ENCODE data around the gene GSTM3. TPM values are rescaled to one million over a fixed set of nuclear protein-coding genes. Genes with fewer than 3 reads are reported as not detected.

GSTM3 gene
- polyA plus RNA-seq, 1 donor (not counting 4 experiments of a cell fraction or from before 2014, with no cell fraction given), result 113 TPM

DNA sequence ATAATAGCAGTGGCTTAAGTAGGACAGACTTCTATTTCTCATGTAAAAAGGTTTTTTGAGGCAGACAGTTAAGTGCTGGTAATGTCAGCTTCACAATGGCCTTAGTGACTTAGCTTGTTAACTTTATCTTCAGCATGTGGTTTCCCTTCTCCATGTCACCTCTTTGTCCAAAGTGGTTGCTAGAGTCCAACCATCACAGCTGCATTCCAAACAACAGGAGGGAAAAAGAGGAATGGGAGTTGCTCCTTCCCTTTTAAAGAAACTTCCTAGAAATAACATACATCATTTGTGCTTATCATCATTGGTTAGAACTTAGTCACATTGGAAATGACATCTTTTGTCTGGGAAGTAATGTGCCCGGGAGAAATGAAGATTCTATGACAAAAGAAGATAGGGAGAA is 18.9 kb downstream of the GSTM3 start:
- no peak overlapping the region for H3K27ac ChIP-seq (ENCODE audit: control insufficient read depth, insufficient read depth, low read length)
- H2AFZ ChIP-seq (ENCODE audit: control insufficient read depth, low read length), result no peak overlapping the region
- H3K79me2 ChIP-seq (ENCODE audit: control insufficient read depth, insufficient read depth, low read length), result no peaks in the 10 kb centered on the region
- FAIRE-seq, result no peak
- no peaks in the 10 kb centered on the region for H3K27me3 ChIP-seq (ENCODE audit: control insufficient read depth, extremely low read depth, insufficient read depth, low read length)
- H4K20me1 ChIP-seq (ENCODE audit: control insufficient read depth, extremely low read depth, insufficient read depth, low read length), result no peaks in the 10 kb centered on the region
- H3K9me1 ChIP-seq (ENCODE audit: control insufficient read depth, extremely low read depth, insufficient read depth, low read length), result no peaks in the 10 kb centered on the region
- peaks cover 29% of the 10 kb centered on the region for H3K4me1 ChIP-seq (ENCODE audit: control insufficient read depth, extremely low read depth, insufficient read depth, low read length)
- dilution Hi-C loops (cut with MboI; ENCODE audit: extremely low pct_ligation_motif_present, low sequenced_read_pairs), result no loop called here
- H3K36me3 ChIP-seq (ENCODE audit: control insufficient read depth in 2 of 2, extremely low read depth in 1 of 2, insufficient read depth in 2 of 2, low read length in 2 of 2), result no peaks in the 10 kb centered on the region
- no peak overlapping the region for H3K4me2 ChIP-seq (ENCODE audit: control insufficient read depth, extremely low read depth, insufficient read depth, low read depth, low read length)
- H3K4me3 ChIP-seq (ENCODE audit: control insufficient read depth in 2 of 3, extremely low read depth in 1 of 3, insufficient read depth in 2 of 3, low read depth in 1 of 3, low read length in 3 of 3), result no peak overlapping the region
- no peak overlapping the region for H3K9ac ChIP-seq (ENCODE audit: control insufficient read depth, extremely low read depth, insufficient read depth, low read length)
- no peaks in the 10 kb centered on the region for H3K9me3 ChIP-seq (ENCODE audit: control insufficient read depth, low read depth, low read length)
- DNase-seq (ENCODE audit: low read depth, low spot score), result no peak
- TF ChIP-seq, protein P1, sequence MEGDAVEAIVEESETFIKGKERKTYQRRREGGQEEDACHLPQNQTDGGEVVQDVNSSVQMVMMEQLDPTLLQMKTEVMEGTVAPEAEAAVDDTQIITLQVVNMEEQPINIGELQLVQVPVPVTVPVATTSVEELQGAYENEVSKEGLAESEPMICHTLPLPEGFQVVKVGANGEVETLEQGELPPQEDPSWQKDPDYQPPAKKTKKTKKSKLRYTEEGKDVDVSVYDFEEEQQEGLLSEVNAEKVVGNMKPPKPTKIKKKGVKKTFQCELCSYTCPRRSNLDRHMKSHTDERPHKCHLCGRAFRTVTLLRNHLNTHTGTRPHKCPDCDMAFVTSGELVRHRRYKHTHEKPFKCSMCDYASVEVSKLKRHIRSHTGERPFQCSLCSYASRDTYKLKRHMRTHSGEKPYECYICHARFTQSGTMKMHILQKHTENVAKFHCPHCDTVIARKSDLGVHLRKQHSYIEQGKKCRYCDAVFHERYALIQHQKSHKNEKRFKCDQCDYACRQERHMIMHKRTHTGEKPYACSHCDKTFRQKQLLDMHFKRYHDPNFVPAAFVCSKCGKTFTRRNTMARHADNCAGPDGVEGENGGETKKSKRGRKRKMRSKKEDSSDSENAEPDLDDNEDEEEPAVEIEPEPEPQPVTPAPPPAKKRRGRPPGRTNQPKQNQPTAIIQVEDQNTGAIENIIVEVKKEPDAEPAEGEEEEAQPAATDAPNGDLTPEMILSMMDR (optimal IDR thresholded peaks at IDR 0.05 in 1 of 3, IDR thresholded peaks at IDR 0.05 in 1 of 3, conservative IDR thresholded peaks at IDR 0.05 in 1 of 3; ENCODE audit: extremely low read depth in 1 of 3, insufficient read depth in 2 of 3, low read length in 3 of 3), result no peak
- no peak for TF ChIP-seq EZH2 (IDR thresholded peaks at IDR 0.05; ENCODE audit: low read length)

DNA sequence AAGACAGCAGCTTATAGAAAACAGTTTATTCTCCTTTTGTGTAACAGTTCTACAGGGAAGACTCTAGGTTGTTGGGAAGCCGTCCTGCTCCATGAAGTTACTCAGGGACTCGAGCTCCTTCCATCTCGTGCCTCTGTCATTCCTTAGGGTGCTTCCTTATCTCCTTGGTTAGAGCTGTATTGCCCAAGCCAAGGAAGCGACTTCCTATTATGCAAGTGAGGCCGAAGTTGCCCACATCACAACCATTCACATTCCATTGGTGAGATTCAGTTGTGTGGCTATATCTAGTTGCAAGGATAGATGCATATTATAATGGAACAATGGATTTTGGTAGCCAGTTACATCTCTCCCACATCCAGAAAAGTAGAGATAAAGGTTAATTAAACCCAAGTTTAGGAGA is 19.8 kb downstream of the GSTM3 start:
- DNase-seq (ENCODE audit: low read depth, low spot score), result no peak
- no peak overlapping the region for H3K4me2 ChIP-seq (ENCODE audit: control insufficient read depth, extremely low read depth, insufficient read depth, low read depth, low read length)
- H3K4me1 ChIP-seq (ENCODE audit: control insufficient read depth, extremely low read depth, insufficient read depth, low read length), result peaks cover 36% of the 10 kb centered on the region
- H2AFZ ChIP-seq (ENCODE audit: control insufficient read depth, low read length), result no peak overlapping the region
- no peak for FAIRE-seq
- H3K27ac ChIP-seq (ENCODE audit: control insufficient read depth, insufficient read depth, low read length), result no peak overlapping the region
- H3K4me3 ChIP-seq (ENCODE audit: control insufficient read depth in 2 of 3, extremely low read depth in 1 of 3, insufficient read depth in 2 of 3, low read depth in 1 of 3, low read length in 3 of 3), result no peak overlapping the region
- no peaks in the 10 kb centered on the region for H3K27me3 ChIP-seq (ENCODE audit: control insufficient read depth, extremely low read depth, insufficient read depth, low read length)
- no peak overlapping the region for H3K9ac ChIP-seq (ENCODE audit: control insufficient read depth, extremely low read depth, insufficient read depth, low read length)
- no peaks in the 10 kb centered on the region for H3K79me2 ChIP-seq (ENCODE audit: control insufficient read depth, insufficient read depth, low read length)
- H4K20me1 ChIP-seq (ENCODE audit: control insufficient read depth, extremely low read depth, insufficient read depth, low read length), result no peaks in the 10 kb centered on the region
- TF ChIP-seq EZH2 (IDR thresholded peaks at IDR 0.05; ENCODE audit: low read length), result no peak
- TF ChIP-seq, protein P1 (optimal IDR thresholded peaks at IDR 0.05 in 1 of 3, IDR thresholded peaks at IDR 0.05 in 1 of 3, conservative IDR thresholded peaks at IDR 0.05 in 1 of 3; ENCODE audit: extremely low read depth in 1 of 3, insufficient read depth in 2 of 3, low read length in 3 of 3), result no peak
- dilution Hi-C loops (cut with MboI; ENCODE audit: extremely low pct_ligation_motif_present, low sequenced_read_pairs), result no loop called here
- H3K9me1 ChIP-seq (ENCODE audit: control insufficient read depth, extremely low read depth, insufficient read depth, low read length), result no peaks in the 10 kb centered on the region
- no peaks in the 10 kb centered on the region for H3K36me3 ChIP-seq (ENCODE audit: control insufficient read depth in 2 of 2, extremely low read depth in 1 of 2, insufficient read depth in 2 of 2, low read length in 2 of 2)
- no peaks in the 10 kb centered on the region for H3K9me3 ChIP-seq (ENCODE audit: control insufficient read depth, low read depth, low read length)

Measured in keratinocyte (primary cell).